ENCODE data around the gene CA12.

CA12 gene

GRCh38 chr15:63312286-63312685, 69.4 kb downstream of the CA12 start:
- no peak for FAIRE-seq
- DNase-seq (ENCODE audit: low spot score) = no peak

- no peak for FAIRE-seq
- DNase-seq (ENCODE audit: low spot score) = no peak
These were observed 71.0 kb downstream of the CA12 start for GRCh38 chr15:63310646-63311045.

- DNase-seq (ENCODE audit: low spot score) (no peak), FAIRE-seq (no peak)
These were observed 72.7 kb downstream of the CA12 start for GRCh38 chr15:63308947-63309346.

- DNase-seq (ENCODE audit: low spot score) (no peak), FAIRE-seq (no peak)
These were observed 73.2 kb downstream of the CA12 start for GRCh38 chr15:63308491-63308890.

- FAIRE-seq (no peak), DNase-seq (ENCODE audit: low spot score) (no peak)
These were observed 75.1 kb downstream of the CA12 start for GRCh38 chr15:63306492-63307073.

- no peak for DNase-seq (ENCODE audit: low spot score)
- FAIRE-seq = no peak
These were observed 76.4 kb downstream of the CA12 start for GRCh38 chr15:63305260-63305659.

- no peak for DNase-seq (ENCODE audit: low spot score)
- no peak for FAIRE-seq
These were observed 80.6 kb downstream of the CA12 start for GRCh38 chr15:63301088-63301487.

GRCh38 chr15:63299943-63300575, 81.6 kb downstream of the CA12 start:
- FAIRE-seq (no peak), DNase-seq (ENCODE audit: low spot score) (no peak)

- FAIRE-seq = no peak
- DNase-seq (ENCODE audit: low spot score) = no peak
These were observed 85.5 kb downstream of the CA12 start for GRCh38 chr15:63296195-63296594.

- no peak for DNase-seq (ENCODE audit: low spot score)
- FAIRE-seq = no peak
These were observed 86.3 kb downstream of the CA12 start for GRCh38 chr15:63295341-63295740.

GRCh38 chr15:63294359-63294758, 87.3 kb downstream of the CA12 start:
- DNase-seq (ENCODE audit: low spot score) = no peak
- FAIRE-seq = no peak

GRCh38 chr15:63292771-63293170, 88.9 kb downstream of the CA12 start:
- FAIRE-seq (peak; percentile 81), DNase-seq (ENCODE audit: low spot score) (peak; percentile 81)

GRCh38 chr15:63292241-63292640, 89.4 kb downstream of the CA12 start:
- FAIRE-seq = no peak

GRCh38 chr15:63291507-63291906, 90.1 kb downstream of the CA12 start:
- FAIRE-seq = peak; percentile 70
- DNase-seq (ENCODE audit: low spot score) = peak; percentile 78

More at GRCh38 chr15:63292241-63292640, 89.4 kb downstream of the CA12 start:
- DNase-seq (ENCODE audit: low spot score) = no peak

GRCh38 chr15:63288778-63289378, 92.8 kb downstream of the CA12 start:
- FAIRE-seq = peak; percentile 84
- peak; percentile 54 for DNase-seq (ENCODE audit: low spot score)

GRCh38 chr15:63288342-63288741, 93.3 kb downstream of the CA12 start:
- no peak for FAIRE-seq
- DNase-seq (ENCODE audit: low spot score) = no peak

- FAIRE-seq = no peak
- DNase-seq (ENCODE audit: low spot score) = no peak
These were observed 94.5 kb downstream of the CA12 start for GRCh38 chr15:63287109-63287508.

- FAIRE-seq (no peak), DNase-seq (ENCODE audit: low spot score) (no peak)
These were observed 97.3 kb downstream of the CA12 start for GRCh38 chr15:63284335-63284734.

GRCh38 chr15:63283126-63283525, 98.5 kb downstream of the CA12 start:
- no peak for DNase-seq (ENCODE audit: low spot score)

GRCh38 chr15:63277893-63278456, 103.7 kb downstream of the CA12 start:
- FAIRE-seq = no peak
- no peak for DNase-seq (ENCODE audit: low spot score)

More at GRCh38 chr15:63283126-63283525, 98.5 kb downstream of the CA12 start:
- FAIRE-seq = no peak

- no peak for FAIRE-seq
- peak; percentile 57 for DNase-seq (ENCODE audit: low spot score)
These were observed 104.4 kb downstream of the CA12 start, which contains the start of gene APH1B for GRCh38 chr15:63277038-63277892. TSS of gene APH1B (plus strand) at chr15:63277605. CDS start at chr15:63277624, 19 bp downstream.

Measured in RCC 7860 (cell line).